Epidermal melanocyte (primary cell): ENCODE measurements around the gene NTM.

Experiments
- DNase-seq: peaks from one replicate; pipeline ENCODE4 v3.0.0; 2011; ENCODE audit warnings: low spot score; ENCODE audit not compliant: insufficient read length

NTM gene

DNA sequence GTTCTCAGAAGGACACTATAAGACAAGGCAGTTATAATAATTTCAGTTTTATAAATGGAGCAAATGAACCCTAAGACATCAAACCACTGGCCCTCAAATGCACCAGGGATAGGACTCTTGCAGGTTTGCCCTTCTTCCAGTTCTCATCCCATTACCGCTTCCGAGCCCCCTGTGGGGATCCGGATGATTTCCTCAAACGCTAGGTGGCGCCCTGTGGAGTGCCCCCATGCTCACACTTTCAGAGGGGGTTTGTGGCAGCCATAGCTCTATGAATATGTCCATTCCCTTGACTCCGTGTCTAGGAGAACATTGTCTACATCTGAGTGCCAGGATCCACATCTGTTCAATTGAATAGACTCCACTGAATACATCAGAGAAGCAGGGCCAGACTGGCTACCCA, 816.3 kb downstream of the NTM start:
- DNase-seq, result no peak

DNA sequence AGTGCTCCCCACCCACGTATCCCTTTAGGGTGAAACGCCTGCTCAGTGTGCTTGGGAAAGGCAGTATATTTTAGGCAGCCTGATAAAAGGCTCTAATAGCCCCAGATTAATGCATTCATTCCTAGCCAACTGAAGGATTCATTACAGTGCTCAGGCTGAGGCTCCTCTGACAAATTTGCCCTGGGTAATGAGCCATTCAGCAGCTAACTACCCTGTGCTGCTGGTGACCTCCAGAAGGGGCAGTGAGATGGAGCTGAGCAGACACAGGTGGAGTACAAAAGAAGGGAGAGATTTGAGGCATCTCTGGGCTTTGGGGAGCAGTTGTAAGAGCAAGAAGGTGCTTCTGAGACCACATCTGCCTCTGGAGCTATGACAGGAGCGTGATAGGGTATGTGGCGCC, 817.0 kb downstream of the NTM start:
- DNase-seq, result no peak

GRCh38 chr11:132187814-132188213, 817.4 kb downstream of the NTM start:
- no peak for DNase-seq

DNA sequence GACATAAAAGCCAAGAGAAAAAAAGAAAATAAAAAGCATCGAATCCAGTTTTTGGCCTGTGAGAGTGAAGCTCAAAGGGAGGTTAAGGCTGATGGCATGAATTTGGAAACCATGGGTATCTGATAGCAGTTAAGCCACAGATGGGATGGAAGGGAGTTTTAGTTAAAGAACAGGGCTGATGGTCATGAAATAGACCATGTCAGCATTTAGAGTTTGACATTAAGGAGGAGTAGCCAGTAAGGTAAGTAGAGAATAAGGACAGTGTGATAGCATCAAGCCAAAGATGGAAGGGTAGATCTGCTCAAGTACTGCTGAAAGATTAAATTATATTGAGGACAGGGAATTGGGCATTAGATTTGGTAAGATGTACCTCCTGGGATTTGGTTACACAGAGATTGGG, 826.5 kb downstream of the NTM start:
- no peak for DNase-seq

DNA sequence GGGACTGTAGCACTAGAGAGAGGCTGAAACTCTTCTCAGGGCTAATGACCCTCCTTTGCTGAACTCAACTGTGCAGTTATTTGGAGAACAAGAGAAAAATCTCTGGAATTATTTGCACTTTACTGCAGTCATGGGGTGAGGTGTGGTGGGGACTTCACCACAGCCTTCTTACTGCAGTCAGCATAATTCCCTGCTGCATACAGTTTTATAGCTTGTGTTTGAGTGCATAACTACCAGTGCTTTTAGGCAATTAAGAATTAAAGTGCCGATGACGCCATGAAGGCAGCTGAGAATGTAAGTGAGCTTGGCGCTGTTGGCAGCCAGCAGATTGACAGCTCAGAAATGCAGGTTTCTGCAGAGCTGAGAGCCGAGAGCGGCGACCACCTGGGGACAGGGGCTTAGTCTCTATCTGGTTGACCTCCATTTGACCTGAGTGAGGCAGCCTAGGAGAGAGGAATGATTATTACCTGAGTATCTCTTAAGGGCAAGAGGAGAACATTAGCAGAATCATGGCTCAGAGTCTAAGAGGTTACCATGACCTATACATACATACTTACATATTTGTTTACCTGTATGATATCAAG, 830.0 kb downstream of the NTM start:
- no peak for DNase-seq

- no peak for DNase-seq
Observed at GRCh38 chr11:132202621-132203020, 832.2 kb downstream of the NTM start.

- no peak for DNase-seq
Observed at GRCh38 chr11:132205006-132205405, 834.6 kb downstream of the NTM start.

DNA sequence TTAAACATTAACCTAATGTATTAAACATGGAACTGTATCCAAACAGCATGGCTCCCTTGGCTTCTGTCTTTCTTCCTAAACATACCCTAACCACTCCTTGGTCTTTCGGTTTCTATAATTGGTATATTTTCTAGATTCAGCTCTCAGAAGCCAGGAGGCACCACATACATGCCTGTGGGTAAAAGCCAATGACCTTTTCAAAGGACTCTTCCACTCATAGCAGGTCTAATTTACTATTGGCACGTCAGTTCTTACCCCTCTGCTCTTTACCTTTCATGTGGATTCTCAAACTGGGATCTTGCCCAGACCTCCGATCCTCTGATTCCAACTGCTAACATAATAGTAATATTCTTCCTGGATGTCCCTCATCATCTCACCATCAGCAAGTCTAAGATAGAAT, 835.1 kb downstream of the NTM start:
- no peak for DNase-seq

DNA sequence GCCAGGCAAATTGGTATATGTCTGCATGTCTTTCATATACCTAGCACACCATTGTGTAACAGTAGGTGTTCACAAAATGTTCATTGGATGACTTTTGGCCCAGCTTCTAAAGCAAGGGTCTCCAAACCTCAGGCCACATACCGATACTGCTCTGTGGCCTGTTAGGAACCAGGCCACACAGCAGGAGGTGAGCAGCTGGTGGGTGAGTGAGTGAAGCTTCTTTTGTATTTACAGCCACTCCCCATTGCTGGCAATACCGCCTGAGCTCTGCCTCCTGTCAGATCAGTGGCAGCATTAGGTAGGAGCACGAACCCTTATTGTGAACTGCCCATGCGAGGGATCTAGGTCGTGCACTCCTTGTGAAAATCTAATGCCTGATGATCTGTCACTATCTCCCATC, 836.6 kb downstream of the NTM start:
- no peak for DNase-seq

GRCh38 chr11:132208477-132209055, 838.2 kb downstream of the NTM start:
- no peak for DNase-seq

GRCh38 chr11:132211479-132211878, 841.1 kb downstream of the NTM start:
- no peak for DNase-seq

- DNase-seq, result no peak
Observed at GRCh38 chr11:132217856-132218255, 847.4 kb downstream of the NTM start.

GRCh38 chr11:132220474-132220873, 850.1 kb downstream of the NTM start:
- DNase-seq, result peak; percentile 69

GRCh38 chr11:132222345-132222744, 851.9 kb downstream of the NTM start:
- no peak for DNase-seq

- DNase-seq, result no peak
Observed at GRCh38 chr11:132226522-132226921, 856.1 kb downstream of the NTM start.

GRCh38 chr11:132228746-132229325, 858.4 kb downstream of the NTM start:
- no peak for DNase-seq

GRCh38 chr11:132231656-132232347, 861.4 kb downstream of the NTM start:
- DNase-seq, result no peak

- no peak for DNase-seq
Observed at GRCh38 chr11:132234878-132235277, 864.5 kb downstream of the NTM start.

GRCh38 chr11:132237781-132238180, 867.4 kb downstream of the NTM start:
- DNase-seq, result no peak

GRCh38 chr11:132238331-132238866, 868.0 kb downstream of the NTM start:
- DNase-seq, result no peak

GRCh38 chr11:132240374-132240773, 870.0 kb downstream of the NTM start:
- no peak for DNase-seq

- DNase-seq, result no peak
Observed at GRCh38 chr11:132242632-132243031, 872.2 kb downstream of the NTM start.
